Erythroblast (primary cell): Measurements from ENCODE around the gene HOXA4.

Experiments used
- GATA1 ChIP-seq: IDR thresholded peaks from 2 replicates; pipeline ENCODE4 v1.6.1; 2011; ENCODE audit warnings: low read depth, mild to moderate bottlenecking, control low read depth, low read length, moderate library complexity
- POLR2A ChIP-seq: IDR thresholded peaks from 2 replicates; pipeline ENCODE4 v1.6.1; 2011; ENCODE audit warnings: mild to moderate bottlenecking, low read length

DNA sequence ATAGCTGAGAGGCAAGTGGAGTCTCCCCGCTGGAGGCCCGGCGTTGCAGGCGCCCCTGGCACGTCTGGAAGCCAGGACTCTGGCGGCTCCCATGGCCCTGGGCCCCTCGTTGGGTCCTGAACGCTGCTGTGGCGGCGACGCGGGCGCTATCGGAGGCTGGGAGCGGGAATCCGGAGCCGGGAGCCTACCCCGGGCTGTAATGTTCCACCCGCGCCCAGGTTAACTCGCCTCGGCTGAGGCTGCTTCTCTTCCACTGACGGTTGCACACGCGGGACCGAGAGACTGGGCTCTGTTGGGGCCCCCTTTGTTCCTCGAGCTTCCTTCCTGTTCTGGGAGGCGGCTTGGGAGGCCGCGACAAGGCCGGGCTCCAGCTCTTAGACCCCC lies 14.2 kb upstream of the HOXA4 start:
- no peak for TF ChIP-seq POLR2A
- no peak for TF ChIP-seq GATA1
